ENCODE measurements around the gene MOAP1. TPM values are rescaled to one million over a fixed set of nuclear protein-coding genes. Genes with fewer than 3 reads are reported as not detected.
"Not testable (repeated sequence)": the region's sequence is repeated elsewhere in the genome, so short reads cannot be mapped to it uniquely, and the experiment has no call there.

MOAP1 gene
- total and polyA plus RNA-seq, 2 donors from 2014 or later = 38.4 to 40.1 TPM

GRCh38 chr14:93185349-93185720, 638 bp upstream of the MOAP1 start:
- peaks cover 5 to 15% (median 6%) of the 10 kb centered on the region in 3 donors for H3K36me3 ChIP-seq (ENCODE audit: control insufficient read depth in 2 of 3, insufficient read depth in 3 of 3, low read length in 3 of 3)
- no peaks in the 10 kb centered on the region for H3K27me3 ChIP-seq (ENCODE audit: control insufficient read depth, insufficient read depth, low read length)
- peak overlapping the region; percentile 80 to 91 (median 80) for H3K4me3 ChIP-seq (ENCODE audit: low read length in 3 of 3)
- peak overlapping the region; percentile 87 to 98 for H3K27ac ChIP-seq (ENCODE audit: low read depth in 2 of 2, low read length in 2 of 2)
- H3K4me1 ChIP-seq (ENCODE audit: control insufficient read depth in 2 of 3, insufficient read depth in 2 of 3, low read depth in 1 of 3, low read length in 3 of 3) = peaks cover 0 to 17% (median 17%) of the 10 kb centered on the region in 3 donors
- FAIRE-seq = no peak
- peak overlapping the region; percentile 85 to 99 (median 85) for H3K9ac ChIP-seq (ENCODE audit: low read length in 3 of 3)
- no peaks in the 10 kb centered on the region for H3K9me3 ChIP-seq (ENCODE audit: control insufficient read depth in 2 of 3, insufficient read depth in 1 of 3, low read length in 3 of 3)
- no peak for TF ChIP-seq CTCF (IDR thresholded peaks at IDR 0.05; ENCODE audit: borderline replicate concordance, extremely low read depth, insufficient read depth)
- DNase-seq = peak in 1 of 5 donors; percentile 51
- intact Hi-C loops (cut with DNase I) = no loop called here

- H3K4me3 ChIP-seq (ENCODE audit: low read length in 3 of 3) = peak overlapping the region; percentile 80 to 82 (median 80)
- FAIRE-seq (no peak), DNase-seq (no peak)
- intact Hi-C loops (cut with DNase I) = no loop called here
- H3K27me3 ChIP-seq (ENCODE audit: control insufficient read depth, insufficient read depth, low read length) = no peaks in the 10 kb centered on the region
- peaks cover 5 to 15% (median 6%) of the 10 kb centered on the region in 3 donors for H3K36me3 ChIP-seq (ENCODE audit: control insufficient read depth in 2 of 3, insufficient read depth in 3 of 3, low read length in 3 of 3)
- H3K27ac ChIP-seq (ENCODE audit: low read depth in 2 of 2, low read length in 2 of 2) = peak overlapping the region; percentile 98
- peaks cover 0 to 17% (median 17%) of the 10 kb centered on the region in 3 donors for H3K4me1 ChIP-seq (ENCODE audit: control insufficient read depth in 2 of 3, insufficient read depth in 2 of 3, low read depth in 1 of 3, low read length in 3 of 3)
- H3K9ac ChIP-seq (ENCODE audit: low read length in 3 of 3) = peak overlapping the region; percentile 49 to 92 (median 63)
- no peak for TF ChIP-seq CTCF (IDR thresholded peaks at IDR 0.05; ENCODE audit: borderline replicate concordance, extremely low read depth, insufficient read depth)
- no peaks in the 10 kb centered on the region for H3K9me3 ChIP-seq (ENCODE audit: control insufficient read depth in 2 of 3, insufficient read depth in 1 of 3, low read length in 3 of 3)
Measured at GRCh38 chr14:93183596-93184317, 940 bp downstream of the MOAP1 start.

- no peaks in the 10 kb centered on the region for H3K36me3 ChIP-seq (ENCODE audit: control insufficient read depth in 2 of 3, insufficient read depth in 3 of 3, low read length in 3 of 3)
- no peak overlapping the region for H3K27ac ChIP-seq (ENCODE audit: low read depth in 2 of 2, low read length in 2 of 2)
- FAIRE-seq (no peak), DNase-seq (no peak)
- no peaks in the 10 kb centered on the region for H3K9me3 ChIP-seq (ENCODE audit: control insufficient read depth in 2 of 3, insufficient read depth in 1 of 3, low read length in 3 of 3)
- no peaks in the 10 kb centered on the region for H3K27me3 ChIP-seq (ENCODE audit: control insufficient read depth, insufficient read depth, low read length)
- no peak for TF ChIP-seq CTCF (IDR thresholded peaks at IDR 0.05; ENCODE audit: borderline replicate concordance, extremely low read depth, insufficient read depth)
- intact Hi-C loops (cut with DNase I) = no loop called here
- H3K4me3 ChIP-seq (ENCODE audit: low read length in 3 of 3) = no peak overlapping the region
- no peak overlapping the region for H3K9ac ChIP-seq (ENCODE audit: low read length in 3 of 3)
- H3K4me1 ChIP-seq (ENCODE audit: control insufficient read depth in 2 of 3, insufficient read depth in 2 of 3, low read depth in 1 of 3, low read length in 3 of 3) = no peaks in the 10 kb centered on the region
Measured at GRCh38 chr14:93175492-93175891, 9.2 kb downstream of the MOAP1 start.

- intact Hi-C loops (cut with DNase I); FAIRE-seq; H3K9ac ChIP-seq (ENCODE audit: low read length in 3 of 3); DNase-seq; H3K36me3 ChIP-seq (ENCODE audit: control insufficient read depth in 2 of 3, insufficient read depth in 3 of 3, low read length in 3 of 3); H3K4me3 ChIP-seq (ENCODE audit: low read length in 3 of 3); H3K9me3 ChIP-seq (ENCODE audit: control insufficient read depth in 2 of 3, insufficient read depth in 1 of 3, low read length in 3 of 3); H3K27ac ChIP-seq (ENCODE audit: low read depth in 2 of 2, low read length in 2 of 2); H3K27me3 ChIP-seq (ENCODE audit: control insufficient read depth, insufficient read depth, low read length); H3K4me1 ChIP-seq (ENCODE audit: control insufficient read depth in 2 of 3, insufficient read depth in 2 of 3, low read depth in 1 of 3, low read length in 3 of 3): not testable (repeated sequence)
Measured at GRCh38 chr14:93174731-93175130, 10.0 kb downstream of the MOAP1 start.
